Activated T-cell treated with anti-CD3 and anti-CD28 coated beads, Interleukin-2, amount 50 U/mL, for 48 hours (primary cell): ENCODE results near the gene THADA.

Source experiments
- DNase-seq, 2 experiments: peaks; one replicate each; pipeline ENCODE4 v3.0.0-alpha.2; 2020

Gene THADA

DNA sequence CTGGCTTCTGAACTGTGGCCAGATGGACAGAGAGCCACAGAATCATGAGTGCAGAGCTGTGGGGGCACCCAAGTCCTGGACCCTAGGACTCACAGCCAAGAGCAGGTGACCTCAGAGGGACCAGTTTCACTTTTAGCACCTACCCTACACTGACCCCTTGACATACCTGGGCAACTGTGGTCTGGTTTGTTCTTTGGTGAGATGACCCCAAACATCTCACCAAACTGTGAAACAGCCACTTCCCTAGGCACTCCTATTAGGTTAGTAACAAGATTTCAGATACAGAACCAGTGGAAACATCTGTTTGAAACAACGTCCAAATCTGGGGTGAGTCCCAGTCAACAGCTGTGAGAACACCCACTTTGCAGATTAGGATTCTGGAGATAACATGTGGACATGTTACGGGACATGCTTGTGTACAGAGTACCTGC is 367.5 kb downstream of the THADA start:
- no peak for DNase-seq

DNA sequence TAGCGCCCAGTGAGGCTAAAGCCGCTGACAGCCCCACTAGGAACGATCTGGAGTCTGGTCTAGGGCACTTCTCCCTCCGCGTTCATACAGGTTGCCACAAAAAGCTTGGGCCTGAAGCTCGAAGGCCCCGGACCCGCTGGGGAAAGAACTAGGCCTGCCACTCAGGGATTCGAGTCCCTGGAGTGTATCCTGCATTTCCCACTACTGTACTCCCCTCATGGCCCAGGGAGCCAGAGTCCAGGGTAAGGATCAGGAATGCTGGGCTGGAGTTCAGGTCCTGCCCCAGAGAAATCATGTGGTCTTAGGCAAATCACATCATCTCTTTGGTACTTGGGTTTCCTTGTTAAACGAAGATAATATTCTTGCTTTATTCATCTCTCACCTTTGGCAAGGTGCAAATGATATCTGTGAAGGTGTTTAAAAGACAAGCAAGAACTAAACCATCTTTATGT is 368.0 kb downstream of the THADA start:
- DNase-seq: no peak

DNA sequence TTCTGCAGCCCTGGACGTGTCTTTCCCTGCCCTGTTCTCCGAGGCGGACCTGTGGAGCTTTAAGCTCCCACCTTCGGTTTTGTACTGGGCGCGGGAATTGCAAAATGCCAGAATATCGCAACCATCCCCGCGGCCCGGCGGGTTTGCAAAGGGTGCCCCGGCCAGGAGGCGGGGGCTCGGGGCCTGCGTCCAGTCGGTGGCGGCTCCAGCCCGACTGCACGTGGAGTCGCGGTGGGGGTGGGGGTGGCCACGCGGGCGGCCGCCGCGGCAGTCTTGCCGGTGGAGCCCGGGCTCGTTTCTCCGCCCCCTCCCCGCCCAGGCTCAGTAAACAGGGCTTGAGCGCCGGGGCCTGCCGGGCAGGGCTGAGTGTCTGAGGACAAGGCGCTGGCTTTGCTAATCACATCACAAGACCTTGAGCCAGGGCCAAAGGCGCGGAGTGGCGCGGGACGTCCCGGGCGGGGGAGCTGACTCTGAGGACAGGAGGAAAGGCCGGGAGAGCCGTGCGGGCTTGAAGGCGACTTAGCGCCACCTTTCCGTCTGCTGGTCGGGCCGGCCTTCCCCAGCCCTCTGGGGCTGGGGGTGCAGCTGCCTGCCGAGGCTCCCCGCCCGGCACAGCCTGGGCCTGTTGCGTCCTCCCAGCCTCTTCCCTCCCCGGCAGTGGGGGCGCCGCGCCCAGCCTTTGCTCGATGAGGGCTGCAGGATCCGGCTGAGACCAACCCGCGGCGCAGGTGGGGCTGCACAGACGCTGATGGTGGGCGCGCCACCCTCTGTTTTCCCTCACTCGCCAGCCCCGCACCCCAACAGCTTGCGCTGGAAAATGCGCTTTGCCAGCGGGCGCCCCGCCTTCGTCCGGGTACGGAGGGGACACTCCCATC is 368.6 kb downstream of the THADA start:
- peak; percentile 80 to 83 for DNase-seq

- peak; percentile 93 to 96 for DNase-seq
These were observed 369.3 kb downstream of the THADA start, which contains the start of gene ZFP36L2 for GRCh38 chr2:43226558-43226954. Gene ZFP36L2 (minus strand): TSS chr2:43226606. CDS start chr2:43226315, 291 bp downstream.

- DNase-seq: peak; percentile 82 to 84
These were observed 369.9 kb downstream of the THADA start for GRCh38 chr2:43225788-43226557.

- DNase-seq: peak; percentile 78 to 81
These were observed 370.6 kb downstream of the THADA start for GRCh38 chr2:43225093-43225787.

GRCh38 chr2:43224571-43225092 is 371.2 kb downstream of the THADA start:
- peak in 1 of 2 experiments; percentile 72 for DNase-seq

DNA sequence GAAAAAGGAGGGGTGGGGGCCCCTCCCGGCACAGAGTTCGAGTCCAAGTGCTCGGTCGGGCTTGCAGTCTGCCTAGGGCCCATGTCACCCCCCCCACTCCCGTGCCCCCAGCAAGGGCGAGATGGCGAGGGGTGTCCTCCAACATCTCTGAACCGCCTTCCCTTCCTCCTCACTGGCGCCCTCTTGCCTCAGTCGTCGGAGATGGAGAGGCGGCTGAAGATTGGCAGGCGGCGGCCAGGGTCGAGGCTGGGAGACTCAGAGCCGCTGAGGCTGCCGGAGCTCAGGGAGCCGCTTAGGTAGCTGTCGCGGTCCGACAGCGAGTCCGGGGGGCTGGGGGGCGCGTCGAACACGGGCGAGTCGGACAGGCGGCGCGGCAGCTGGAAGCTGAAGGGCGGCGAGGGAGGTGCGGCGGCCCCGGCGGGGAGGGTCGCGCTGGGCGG is 371.7 kb downstream of the THADA start:
- peak; percentile 85 to 86 for DNase-seq

- DNase-seq: peak in 1 of 2 experiments; percentile 22
These were observed 372.3 kb downstream of the THADA start for GRCh38 chr2:43223521-43224001.

- no peak for DNase-seq
These were observed 373.1 kb downstream of the THADA start for GRCh38 chr2:43222475-43223309.

GRCh38 chr2:43221763-43222474 is 373.9 kb downstream of the THADA start:
- peak; percentile 76 to 78 for DNase-seq

- DNase-seq: peak; percentile 58
These were observed 374.6 kb downstream of the THADA start for GRCh38 chr2:43221124-43221762.

DNA sequence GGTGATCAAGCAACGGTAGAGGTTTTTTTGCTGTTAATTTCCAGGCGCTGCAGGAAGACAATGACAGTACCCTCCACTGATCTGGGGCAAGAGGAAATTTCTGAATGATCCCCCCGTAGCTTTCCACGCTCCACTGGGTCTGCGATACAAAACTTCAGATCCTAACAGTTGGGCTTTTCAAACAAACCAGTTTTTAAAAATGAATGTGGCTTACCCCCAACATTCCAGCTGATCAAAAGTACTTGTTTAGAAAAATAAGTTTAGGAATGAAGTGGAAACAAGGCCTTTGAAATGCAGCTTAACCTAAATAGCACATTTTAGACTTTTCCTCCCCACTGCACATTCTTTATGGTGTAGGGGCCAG is 375.1 kb downstream of the THADA start:
- peak in 1 of 2 experiments; percentile 19 for DNase-seq

- no peak for DNase-seq
These were observed 375.5 kb downstream of the THADA start for GRCh38 chr2:43220229-43220751.

GRCh38 chr2:43219383-43220228 is 376.2 kb downstream of the THADA start:
- peak; percentile 83 to 87 for DNase-seq

DNA sequence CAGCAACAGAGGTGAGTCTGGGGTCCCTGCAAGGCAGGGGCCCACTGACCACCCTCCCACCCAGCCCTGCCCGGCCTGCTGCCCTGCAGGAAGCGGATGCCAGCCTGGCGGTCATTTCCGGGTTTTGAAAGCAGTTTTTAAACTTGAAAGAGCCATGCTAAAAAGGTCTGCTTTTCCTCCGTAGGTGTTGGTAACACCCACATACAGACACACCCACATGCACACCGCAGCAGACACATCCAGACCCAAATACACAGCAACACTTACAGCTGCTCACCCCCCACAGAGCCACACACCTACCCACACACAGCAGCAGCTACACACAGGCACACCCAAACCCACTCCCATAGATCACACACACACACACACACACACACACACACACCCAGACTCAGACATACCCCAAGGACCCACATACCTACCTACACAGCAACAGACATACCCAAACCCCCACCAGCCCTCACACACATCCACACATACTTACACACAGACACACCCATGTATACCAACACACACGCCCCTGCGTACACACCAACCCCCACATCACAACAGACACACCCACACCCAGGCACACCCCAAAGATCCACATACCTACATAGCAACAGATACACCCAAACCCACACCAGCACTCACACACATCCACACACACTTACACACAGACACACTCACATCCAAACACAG is 377.0 kb downstream of the THADA start:
- DNase-seq: peak; percentile 60 to 69

DNA sequence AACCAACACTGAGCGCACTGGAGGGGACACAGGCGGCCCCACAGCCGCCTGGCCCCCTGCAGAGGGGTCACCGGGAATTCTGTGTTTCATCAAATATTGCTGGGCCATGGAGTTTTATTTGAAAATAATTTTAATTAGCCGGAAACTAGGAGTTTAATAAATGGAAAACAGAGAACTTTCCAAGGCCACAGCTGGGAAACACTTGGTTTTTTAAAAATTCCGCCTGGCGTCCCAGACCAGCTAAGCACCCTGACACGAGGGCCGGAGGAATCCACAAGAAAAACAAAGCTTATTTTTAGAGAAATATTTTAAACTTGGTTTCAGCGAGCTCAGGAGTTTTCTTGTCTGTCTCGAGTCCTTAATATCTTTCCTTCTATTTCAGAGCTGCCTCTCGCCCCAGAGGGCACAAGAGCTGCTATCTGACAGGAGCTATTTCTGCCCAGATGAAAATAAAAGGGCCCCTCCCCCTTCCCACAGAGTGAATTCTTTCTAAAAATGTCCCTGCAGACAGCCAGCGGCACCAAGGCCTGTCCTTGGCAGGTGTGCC is 377.6 kb downstream of the THADA start:
- no peak for DNase-seq
